MM.1S (cell line): ENCODE measurements around the gene RAPGEF3.

Experiments used
- DNase-seq: peaks from one replicate; pipeline ENCODE4 v3.0.0-alpha.2; 2015
- H2AFZ ChIP-seq: fragments of 300-600 bp; sonication (generic); 2 replicates; pipeline ENCODE4 v1.6.0; 2016; ENCODE audit warnings: antibody characterized with exemption, low read length
- H3F3A ChIP-seq: fragments of 300-600 bp; sonication (generic); 2 replicates; pipeline ENCODE4 v1.6.1; 2016; ENCODE audit warnings: mild to moderate bottlenecking, antibody characterized with exemption, low read length, moderate library complexity, mixed read lengths; ENCODE audit not compliant: insufficient read depth
- H3K27ac ChIP-seq: fragments of 300-600 bp; sonication (generic); 2 replicates; pipeline ENCODE4 v1.5.1; 2016; ENCODE audit warnings: mild to moderate bottlenecking, low read length
- H3K27me3 ChIP-seq: fragments of 300-600 bp; sonication (generic); replicated peaks from 2 replicates; pipeline ENCODE4 v1.6.0; 2016; ENCODE audit warnings: low read length; ENCODE audit not compliant: insufficient read depth
- H3K36me3 ChIP-seq: fragments of 300-600 bp; sonication (generic); replicated peaks from 2 replicates; pipeline ENCODE4 v1.6.1; 2016; ENCODE audit warnings: mild to moderate bottlenecking, low read length, mixed read lengths; ENCODE audit not compliant: insufficient read depth
- H3K4me1 ChIP-seq: fragments of 300-600 bp; sonication (generic); 2 replicates; pipeline ENCODE4 v1.6.1; 2016; ENCODE audit warnings: low read length, mixed read lengths
- H3K4me2 ChIP-seq: fragments of 300-600 bp; sonication (generic); 2 replicates; pipeline ENCODE4 v1.6.0; 2016; ENCODE audit warnings: low read depth, low read length
- H3K4me3 ChIP-seq: fragments of 300-600 bp; sonication (generic); 2 replicates; pipeline ENCODE4 v1.5.1; 2016; ENCODE audit warnings: low read length, mixed read lengths
- H3K79me2 ChIP-seq: fragments of 300-600 bp; sonication (generic); 2 replicates; pipeline ENCODE4 v1.6.1; 2016; ENCODE audit warnings: mixed run types, low read length, mixed read lengths
- H3K9ac ChIP-seq: fragments of 300-600 bp; sonication (generic); 2 replicates; pipeline ENCODE4 v1.6.1; 2016; ENCODE audit warnings: low read length, mixed read lengths
- H3K9me2 ChIP-seq: fragments of 300-600 bp; sonication (generic); replicated peaks from 2 replicates; pipeline ENCODE4 v1.6.1; 2016; ENCODE audit warnings: mild to moderate bottlenecking, low read length, mixed read lengths; ENCODE audit not compliant: insufficient read depth
- H3K9me3 ChIP-seq: fragments of 300-600 bp; sonication (generic); replicated peaks from 2 replicates; pipeline ENCODE4 v1.6.1; 2016; ENCODE audit warnings: mild to moderate bottlenecking, low read length, mixed read lengths; ENCODE audit not compliant: insufficient read depth
- H4K20me1 ChIP-seq: fragments of 300-600 bp; sonication (generic); 2 replicates; pipeline ENCODE4 v1.6.1; 2016; ENCODE audit warnings: mild to moderate bottlenecking, low read length, moderate library complexity, mixed read lengths; ENCODE audit not compliant: insufficient read depth
- CTCF ChIP-seq: fragments of 300-600 bp; sonication (generic); IDR thresholded peaks from 2 replicates; pipeline ENCODE4 v1.5.1; 2016; ENCODE audit warnings: antibody characterized with exemption, low read length, mixed read lengths
- EZH2 ChIP-seq: fragments of 300-600 bp; sonication (generic); optimal IDR thresholded peaks from 2 replicates; pipeline ENCODE3; 2017; ENCODE audit warnings: low read depth, mild to moderate bottlenecking, antibody characterized with exemption, low read length, mixed read lengths
- EZH2phosphoT487 ChIP-seq: fragments of 300-600 bp; sonication (generic); IDR thresholded peaks from 2 replicates; pipeline ENCODE4 v1.6.1; 2018; ENCODE audit warnings: antibody characterized with exemption, low read length

The RAPGEF3 gene

DNA sequence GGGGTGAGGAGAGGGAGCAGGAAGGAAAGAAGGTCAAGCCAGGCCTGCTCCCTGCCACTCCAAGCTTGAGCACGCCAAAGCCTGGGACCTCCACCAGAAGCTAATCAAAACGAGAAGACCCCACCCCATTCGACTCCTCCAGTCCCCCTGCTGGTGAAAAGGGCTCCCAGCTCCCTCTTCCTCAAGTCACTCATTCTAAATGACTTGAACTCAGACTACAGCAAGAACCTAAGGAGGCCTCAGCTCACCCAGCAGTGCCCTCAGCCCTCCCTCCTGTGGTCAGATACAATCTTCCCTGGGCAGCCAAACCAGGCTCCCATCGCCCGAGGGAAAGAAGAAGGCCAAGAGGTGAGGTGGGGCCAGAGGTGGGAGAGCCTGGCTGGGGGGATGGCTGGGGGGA, 43.6 kb upstream of the RAPGEF3 start:
- no peaks in the 10 kb centered on the region for H3K27me3 ChIP-seq
- no peaks in the 10 kb centered on the region for H3K9me2 ChIP-seq
- H3K9ac ChIP-seq, result no peak overlapping the region
- no peak overlapping the region for H2AFZ ChIP-seq
- H3K4me2 ChIP-seq, result no peak overlapping the region
- no peak for DNase-seq
- no peak overlapping the region for H3K27ac ChIP-seq
- peaks cover 91% of the 10 kb centered on the region for H3K79me2 ChIP-seq
- H3F3A ChIP-seq, result peaks cover 2% of the 10 kb centered on the region; the same call in 1 of the 2 replicates
- TF ChIP-seq EZH2phosphoT487 (no peak), CTCF (peak; percentile 26), EZH2 (no peak)
- no peak overlapping the region for H3K4me3 ChIP-seq
- peaks cover 39% of the 10 kb centered on the region for H3K4me1 ChIP-seq
- H3K36me3 ChIP-seq, result 0 out of 2 replicates have a peak, but pooled peaks cover 3% of the 10 kb centered on the region
- no peaks in the 10 kb centered on the region for H4K20me1 ChIP-seq
- H3K9me3 ChIP-seq, result no peaks in the 10 kb centered on the region

GRCh38 chr12:47801904-47802246, 43.2 kb upstream of the RAPGEF3 start:
- no peaks in the 10 kb centered on the region for H3F3A ChIP-seq
- H3K4me3 ChIP-seq, result no peak overlapping the region
- H4K20me1 ChIP-seq, result no peaks in the 10 kb centered on the region
- peaks cover 87% of the 10 kb centered on the region for H3K79me2 ChIP-seq
- no peak overlapping the region for H3K4me2 ChIP-seq
- H2AFZ ChIP-seq, result no peak overlapping the region
- no peak for TF ChIP-seq EZH2phosphoT487
- no peaks in the 10 kb centered on the region for H3K9me3 ChIP-seq
- H3K27ac ChIP-seq, result no peak overlapping the region
- H3K36me3 ChIP-seq, result 0 out of 2 replicates have a peak, but pooled peaks cover 3% of the 10 kb centered on the region
- no peaks in the 10 kb centered on the region for H3K27me3 ChIP-seq
- H3K9me2 ChIP-seq, result no peaks in the 10 kb centered on the region
- DNase-seq, result no peak
- H3K4me1 ChIP-seq, result peaks cover 34% of the 10 kb centered on the region
- no peak overlapping the region for H3K9ac ChIP-seq

DNA sequence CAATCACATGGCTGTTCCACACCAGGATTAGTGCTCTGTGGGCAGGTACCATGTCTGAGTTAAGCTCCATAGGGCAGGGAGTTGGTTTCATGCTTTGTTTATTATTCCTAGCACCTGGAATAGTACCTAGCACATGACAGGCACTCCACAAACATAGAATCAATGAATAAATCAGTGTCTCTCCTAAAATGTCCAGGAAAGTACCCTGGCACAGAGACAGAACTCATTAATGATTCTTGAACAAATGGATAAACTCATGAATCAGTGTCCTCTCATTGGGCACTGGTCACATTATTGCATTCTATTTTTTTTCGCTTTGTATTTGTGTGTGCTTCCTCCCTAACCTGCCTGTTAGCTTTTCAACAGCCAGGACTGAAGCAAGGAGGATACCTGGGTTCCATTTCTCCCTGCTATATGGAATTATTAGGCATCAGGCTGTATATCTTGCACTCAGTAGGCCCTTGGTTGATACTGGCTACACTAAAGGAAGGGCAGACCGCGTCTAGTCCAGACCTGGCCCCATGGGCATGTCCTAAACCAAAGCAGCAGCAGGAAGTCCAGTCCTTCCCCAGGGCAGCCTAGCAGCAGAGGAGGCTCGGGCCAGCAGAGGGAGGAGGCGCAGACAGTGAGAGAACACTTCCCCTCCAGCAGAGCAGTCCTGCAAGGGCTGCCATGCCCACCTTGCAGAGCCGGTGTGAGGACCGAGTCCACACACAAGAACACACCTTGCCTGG, 42.7 kb upstream of the RAPGEF3 start:
- peaks cover 84% of the 10 kb centered on the region for H3K79me2 ChIP-seq
- no peak overlapping the region for H3K4me2 ChIP-seq
- no peaks in the 10 kb centered on the region for H3K9me3 ChIP-seq
- H3K27ac ChIP-seq, result no peak overlapping the region
- TF ChIP-seq EZH2 (no peak), EZH2phosphoT487 (no peak), CTCF (no peak)
- H3K36me3 ChIP-seq, result 0 out of 2 replicates have a peak, but pooled peaks cover 3% of the 10 kb centered on the region
- H2AFZ ChIP-seq, result no peak overlapping the region
- H3K4me3 ChIP-seq, result no peak overlapping the region
- peaks cover 29% of the 10 kb centered on the region for H3K4me1 ChIP-seq
- H3K9me2 ChIP-seq, result no peaks in the 10 kb centered on the region
- H4K20me1 ChIP-seq, result no peaks in the 10 kb centered on the region
- no peak overlapping the region for H3K9ac ChIP-seq
- no peak for DNase-seq
- H3K27me3 ChIP-seq, result no peaks in the 10 kb centered on the region
- no peaks in the 10 kb centered on the region for H3F3A ChIP-seq

- H3K4me2 ChIP-seq, result no peak overlapping the region
- no peak overlapping the region for H3K9ac ChIP-seq
- no peaks in the 10 kb centered on the region for H4K20me1 ChIP-seq
- no peaks in the 10 kb centered on the region for H3K9me3 ChIP-seq
- H3K4me1 ChIP-seq, result peaks cover 22% of the 10 kb centered on the region
- no peaks in the 10 kb centered on the region for H3F3A ChIP-seq
- 0 out of 2 replicates have a peak, but pooled peaks cover 3% of the 10 kb centered on the region for H3K36me3 ChIP-seq
- H3K4me3 ChIP-seq, result no peak overlapping the region
- no peak for DNase-seq
- no peak overlapping the region for H3K27ac ChIP-seq
- TF ChIP-seq EZH2phosphoT487 (no peak), CTCF (no peak), EZH2 (no peak)
- H3K9me2 ChIP-seq, result no peaks in the 10 kb centered on the region
- no peak overlapping the region for H2AFZ ChIP-seq
- peaks cover 82% of the 10 kb centered on the region for H3K79me2 ChIP-seq
- no peaks in the 10 kb centered on the region for H3K27me3 ChIP-seq
Observed at GRCh38 chr12:47800582-47800981, 41.9 kb upstream of the RAPGEF3 start.
